K562 (cell line): ENCODE measurements around the gene RTF1.
A peak's percentile ranks its signal among the peaks of the same experiment; 100 is the strongest.

Experiments
- ATF2 ChIP-seq: sonication (generic); formaldehyde crosslinking; IDR thresholded peaks from 2 replicates; pipeline ENCODE4 v1.8.1; 2022; ENCODE audit warnings: missing genetic modification reagents
- CAMTA2 ChIP-seq: fragments of 250-450 bp; sonication (Bioruptor Pico); conservative IDR thresholded peaks from 2 replicates; pipeline ENCODE4 v1.5.1; 2022
- CBFA2T3 ChIP-seq: fragments of 450-650 bp; IDR thresholded peaks from 2 replicates; pipeline ENCODE4 v1.6.1; 2017
- CTCF ChIP-seq, 3 experiments: IDR thresholded peaks in 2 of 3; conservative IDR thresholded peaks in 1 of 3; 2 replicates each; pipeline ENCODE4 v1.5.1; 2011 to 2012; ENCODE audit warnings: low read length in 3 of 3, mild to moderate bottlenecking in 3 of 3, control low read depth in 2 of 3, improper control_type of control experiment in 1 of 3, inconsistent platforms in 1 of 3, low read depth in 1 of 3, mixed read lengths in 1 of 3, moderate library complexity in 1 of 3; ENCODE audit not compliant: insufficient read depth in 2 of 3
- PURB ChIP-seq: sonication (generic); formaldehyde crosslinking; IDR thresholded peaks from 2 replicates; pipeline ENCODE4 v1.9.0; 2021; ENCODE audit warnings: low read depth, mild to moderate bottlenecking, missing genetic modification reagents
- TFE3 ChIP-seq: fragments of 450-650 bp; formaldehyde crosslinking; IDR thresholded peaks from 2 replicates; pipeline ENCODE4 v1.4.0; 2020; ENCODE audit warnings: mild to moderate bottlenecking, mixed read lengths
- ZNF507 ChIP-seq: conservative IDR thresholded peaks from 2 replicates; pipeline ENCODE4 v1.6.1; 2017; ENCODE audit warnings: missing genetic modification characterization, missing compliant biosample characterization

- TF ChIP-seq CBFA2T3 = peak; percentile 45; the same call in 1 of the 2 replicates
- TF ChIP-seq ATF2 (CRISPR knock-in tag) = no peak
- no peak for TF ChIP-seq CTCF (IDR thresholded peaks at IDR 0.05 in 2 of 3, conservative IDR thresholded peaks at IDR 0.05 in 1 of 3; ENCODE audit: insufficient read depth in 2 of 3, low read depth in 1 of 3, low read length in 3 of 3)
- no peak for TF ChIP-seq CAMTA2
- TF ChIP-seq ZNF507 (tag) = no peak
- TF ChIP-seq TFE3 (CRISPR knock-in tag) = no peak
- TF ChIP-seq PURB (CRISPR knock-in tag) = no peak
Measured at GRCh38 chr15:41438206-41438605, 21.3 kb downstream of the RTF1 start.
